GM12865 (cell line): ENCODE data around the gene CDH15.
A peak's percentile ranks its signal among the peaks of the same experiment; 100 is the strongest.

Experiments used
- DNase-seq: peaks from one replicate; pipeline ENCODE4 v3.0.0; 2010; ENCODE audit warnings: low read depth
- H3K4me3 ChIP-seq: 2 replicates; pipeline ENCODE4 v1.5.1; 2011; ENCODE audit warnings: mild to moderate bottlenecking, low read depth, low read length, control low read depth
- CTCF ChIP-seq: IDR thresholded peaks from 2 replicates; pipeline ENCODE4 v1.5.1; 2011; ENCODE audit warnings: low read length, control low read depth, low read depth, inconsistent platforms; ENCODE audit not compliant: insufficient read depth; ENCODE audit errors: missing control alignments

CDH15 gene

GRCh38 chr16:89171216-89172170, at the start of gene CDH15:
TSS of gene CDH15 (plus strand) at chr16:89171748. CDS start at chr16:89171832, 84 bp downstream.
- H3K4me3 ChIP-seq: peak within 1 kb of the TSS; percentile 29
- no peak for TF ChIP-seq CTCF
- peak; percentile 98 for DNase-seq

GRCh38 chr16:89122322-89122851, 49.2 kb upstream of the CDH15 start:
- DNase-seq: peak; percentile 68
- no peak overlapping the region for H3K4me3 ChIP-seq
- no peak for TF ChIP-seq CTCF

GRCh38 chr16:89123001-89123830, 48.3 kb upstream of the CDH15 start:
- DNase-seq: no peak
- H3K4me3 ChIP-seq: no peak overlapping the region
- TF ChIP-seq CTCF: no peak

GRCh38 chr16:89123831-89124100, 47.8 kb upstream of the CDH15 start:
- no peak overlapping the region for H3K4me3 ChIP-seq
- no peak for DNase-seq
- no peak for TF ChIP-seq CTCF

GRCh38 chr16:89129378-89129777, 42.2 kb upstream of the CDH15 start:
- no peak overlapping the region for H3K4me3 ChIP-seq
- no peak for TF ChIP-seq CTCF
- DNase-seq: no peak

GRCh38 chr16:89130448-89130847, 41.1 kb upstream of the CDH15 start:
- TF ChIP-seq CTCF: no peak
- no peak overlapping the region for H3K4me3 ChIP-seq
- no peak for DNase-seq
